Measurements from ENCODE around the gene HOXD9.

The HOXD9 gene

GRCh38 chr2:176170602-176171305, 48.2 kb downstream of the HOXD9 start:
- no peak overlapping the region for H3K4me2 ChIP-seq (ENCODE audit: low read length)
- no peaks in the 10 kb centered on the region for H3K79me1 ChIP-seq (ENCODE audit: low read length)
- no peak overlapping the region for H3K27ac ChIP-seq (ENCODE audit: low read depth, low read length)
- H3K56ac ChIP-seq (ENCODE audit: low read length) = no peak overlapping the region
- no peak overlapping the region for H3K4me3 ChIP-seq (ENCODE audit: low read length)
- H3K4me1 ChIP-seq (ENCODE audit: control insufficient read depth, low read depth, low read length) = no peaks in the 10 kb centered on the region
- H3K27me3 ChIP-seq (ENCODE audit: insufficient read depth, low read length, poor library complexity) = peaks cover 65% of the 10 kb centered on the region
- no peak for DNase-seq
- no peak overlapping the region for H3K23ac ChIP-seq (ENCODE audit: low read length)
- H3K36me3 ChIP-seq (ENCODE audit: control insufficient read depth, insufficient read depth, low read length) = no peaks in the 10 kb centered on the region
- no peak overlapping the region for H3K9ac ChIP-seq (ENCODE audit: low read length)
- WGBS (ENCODE audit: extremely low coverage, insufficient coverage, low lambda C conversion rate) = no CpG with 5 or more reads among the region's 1 CpG
- no peaks in the 10 kb centered on the region for H3K79me2 ChIP-seq (ENCODE audit: control insufficient read depth, insufficient read depth, low read length)
- H2BK5ac ChIP-seq (ENCODE audit: low read length) = no peak overlapping the region
- H4K5ac ChIP-seq (ENCODE audit: low read length) = no peak overlapping the region
- no peak overlapping the region for H2AK5ac ChIP-seq (ENCODE audit: low read length)
- no peak overlapping the region for H3K4ac ChIP-seq (ENCODE audit: low read depth, low read length)
- H4K8ac ChIP-seq (ENCODE audit: low read depth, low read length) = no peak overlapping the region
- H3K18ac ChIP-seq (ENCODE audit: low read length) = no peak overlapping the region
- H2BK15ac ChIP-seq (replicated peaks; ENCODE audit: low read depth) = no peak overlapping the region
- H2BK120ac ChIP-seq (ENCODE audit: low read depth, low read length) = no peak overlapping the region

GRCh38 chr2:176171351-176172006, 49.0 kb downstream of the HOXD9 start:
- no peak overlapping the region for H2BK15ac ChIP-seq (replicated peaks; ENCODE audit: low read depth)
- no peak overlapping the region for H2AK5ac ChIP-seq (ENCODE audit: low read length)
- no peak overlapping the region for H3K27ac ChIP-seq (ENCODE audit: low read depth, low read length)
- peak overlapping the region; percentile 52 for H3K23ac ChIP-seq (ENCODE audit: low read length)
- no CpG with 5 or more reads among the region's 51 CpGs for WGBS (ENCODE audit: extremely low coverage, insufficient coverage, low lambda C conversion rate)
- no peak overlapping the region for H3K18ac ChIP-seq (ENCODE audit: low read length)
- H4K8ac ChIP-seq (ENCODE audit: low read depth, low read length) = no peak overlapping the region
- H2BK120ac ChIP-seq (ENCODE audit: low read depth, low read length) = no peak overlapping the region
- H3K4me1 ChIP-seq (ENCODE audit: control insufficient read depth, low read depth, low read length) = no peaks in the 10 kb centered on the region
- H3K56ac ChIP-seq (ENCODE audit: low read length) = peak overlapping the region; percentile 80
- no peak overlapping the region for H4K5ac ChIP-seq (ENCODE audit: low read length)
- H3K79me1 ChIP-seq (ENCODE audit: low read length) = no peaks in the 10 kb centered on the region
- no peak overlapping the region for H3K4me3 ChIP-seq (ENCODE audit: low read length)
- no peak overlapping the region for H3K4ac ChIP-seq (ENCODE audit: low read depth, low read length)
- H3K27me3 ChIP-seq (ENCODE audit: insufficient read depth, low read length, poor library complexity) = peaks cover 65% of the 10 kb centered on the region
- peak overlapping the region; percentile 30 for H3K9ac ChIP-seq (ENCODE audit: low read length)
- H3K36me3 ChIP-seq (ENCODE audit: control insufficient read depth, insufficient read depth, low read length) = no peaks in the 10 kb centered on the region
- H3K4me2 ChIP-seq (ENCODE audit: low read length) = peak overlapping the region; percentile 51
- peak; percentile 51 for DNase-seq
- no peaks in the 10 kb centered on the region for H3K79me2 ChIP-seq (ENCODE audit: control insufficient read depth, insufficient read depth, low read length)
- no peak overlapping the region for H2BK5ac ChIP-seq (ENCODE audit: low read length)

GRCh38 chr2:176172007-176172894, 49.7 kb downstream of the HOXD9 start:
- no peaks in the 10 kb centered on the region for H3K79me2 ChIP-seq (ENCODE audit: control insufficient read depth, insufficient read depth, low read length)
- peak overlapping the region; percentile 52 for H3K23ac ChIP-seq (ENCODE audit: low read length)
- no peak overlapping the region for H3K4ac ChIP-seq (ENCODE audit: low read depth, low read length)
- peaks cover 66% of the 10 kb centered on the region for H3K27me3 ChIP-seq (ENCODE audit: insufficient read depth, low read length, poor library complexity)
- H3K9ac ChIP-seq (ENCODE audit: low read length) = peak overlapping the region; percentile 30
- no peak overlapping the region for H2BK120ac ChIP-seq (ENCODE audit: low read depth, low read length)
- no peak overlapping the region for H3K18ac ChIP-seq (ENCODE audit: low read length)
- no peak overlapping the region for H2BK15ac ChIP-seq (replicated peaks; ENCODE audit: low read depth)
- H3K56ac ChIP-seq (ENCODE audit: low read length) = peak overlapping the region; percentile 80
- peak; percentile 32 for DNase-seq
- WGBS (ENCODE audit: extremely low coverage, insufficient coverage, low lambda C conversion rate) = no CpG with 5 or more reads among the region's 60 CpGs
- no peak overlapping the region for H2BK5ac ChIP-seq (ENCODE audit: low read length)
- peaks cover 2% of the 10 kb centered on the region for H3K4me1 ChIP-seq (ENCODE audit: control insufficient read depth, low read depth, low read length)
- no peak overlapping the region for H3K4me3 ChIP-seq (ENCODE audit: low read length)
- H3K27ac ChIP-seq (ENCODE audit: low read depth, low read length) = no peak overlapping the region
- no peak overlapping the region for H4K8ac ChIP-seq (ENCODE audit: low read depth, low read length)
- peak overlapping the region; percentile 51 for H3K4me2 ChIP-seq (ENCODE audit: low read length)
- no peak overlapping the region for H4K5ac ChIP-seq (ENCODE audit: low read length)
- H2AK5ac ChIP-seq (ENCODE audit: low read length) = no peak overlapping the region
- H3K79me1 ChIP-seq (ENCODE audit: low read length) = no peaks in the 10 kb centered on the region
- H3K36me3 ChIP-seq (ENCODE audit: control insufficient read depth, insufficient read depth, low read length) = no peaks in the 10 kb centered on the region

- H2BK120ac ChIP-seq (ENCODE audit: low read depth, low read length) = no peak overlapping the region
- H3K27me3 ChIP-seq (ENCODE audit: insufficient read depth, low read length, poor library complexity) = peaks cover 60% of the 10 kb centered on the region
- H3K79me2 ChIP-seq (ENCODE audit: control insufficient read depth, insufficient read depth, low read length) = no peaks in the 10 kb centered on the region
- H2BK15ac ChIP-seq (replicated peaks; ENCODE audit: low read depth) = no peak overlapping the region
- H3K4me2 ChIP-seq (ENCODE audit: low read length) = no peak overlapping the region
- no peak overlapping the region for H2AK5ac ChIP-seq (ENCODE audit: low read length)
- H3K4me3 ChIP-seq (ENCODE audit: low read length) = no peak overlapping the region
- H3K4ac ChIP-seq (ENCODE audit: low read depth, low read length) = no peak overlapping the region
- H3K23ac ChIP-seq (ENCODE audit: low read length) = no peak overlapping the region
- no peak overlapping the region for H3K56ac ChIP-seq (ENCODE audit: low read length)
- H3K9ac ChIP-seq (ENCODE audit: low read length) = no peak overlapping the region
- no CpG with 5 or more reads among the region's 14 CpGs for WGBS (ENCODE audit: extremely low coverage, insufficient coverage, low lambda C conversion rate)
- H3K79me1 ChIP-seq (ENCODE audit: low read length) = no peaks in the 10 kb centered on the region
- H4K8ac ChIP-seq (ENCODE audit: low read depth, low read length) = no peak overlapping the region
- no peak overlapping the region for H3K27ac ChIP-seq (ENCODE audit: low read depth, low read length)
- H3K4me1 ChIP-seq (ENCODE audit: control insufficient read depth, low read depth, low read length) = peaks cover 2% of the 10 kb centered on the region
- no peak overlapping the region for H4K5ac ChIP-seq (ENCODE audit: low read length)
- H2BK5ac ChIP-seq (ENCODE audit: low read length) = no peak overlapping the region
- no peaks in the 10 kb centered on the region for H3K36me3 ChIP-seq (ENCODE audit: control insufficient read depth, insufficient read depth, low read length)
- DNase-seq = no peak
- no peak overlapping the region for H3K18ac ChIP-seq (ENCODE audit: low read length)
Observed at GRCh38 chr2:176172895-176173566, 50.5 kb downstream of the HOXD9 start.

- H4K5ac ChIP-seq (ENCODE audit: low read length) = no peak overlapping the region
- no peak overlapping the region for H3K9ac ChIP-seq (ENCODE audit: low read length)
- DNase-seq = no peak
- H2AK5ac ChIP-seq (ENCODE audit: low read length) = no peak overlapping the region
- no peaks in the 10 kb centered on the region for H3K79me2 ChIP-seq (ENCODE audit: control insufficient read depth, insufficient read depth, low read length)
- H3K27me3 ChIP-seq (ENCODE audit: insufficient read depth, low read length, poor library complexity) = peaks cover 62% of the 10 kb centered on the region
- no peak overlapping the region for H3K56ac ChIP-seq (ENCODE audit: low read length)
- H3K27ac ChIP-seq (ENCODE audit: low read depth, low read length) = no peak overlapping the region
- no peaks in the 10 kb centered on the region for H3K36me3 ChIP-seq (ENCODE audit: control insufficient read depth, insufficient read depth, low read length)
- H3K79me1 ChIP-seq (ENCODE audit: low read length) = no peaks in the 10 kb centered on the region
- H3K4me3 ChIP-seq (ENCODE audit: low read length) = no peak overlapping the region
- no peak overlapping the region for H2BK5ac ChIP-seq (ENCODE audit: low read length)
- no peak overlapping the region for H3K23ac ChIP-seq (ENCODE audit: low read length)
- WGBS (ENCODE audit: extremely low coverage, insufficient coverage, low lambda C conversion rate) = no CpG with 5 or more reads among the region's 7 CpGs
- H3K4ac ChIP-seq (ENCODE audit: low read depth, low read length) = no peak overlapping the region
- H3K4me1 ChIP-seq (ENCODE audit: control insufficient read depth, low read depth, low read length) = peaks cover 2% of the 10 kb centered on the region
- H3K4me2 ChIP-seq (ENCODE audit: low read length) = no peak overlapping the region
- H2BK120ac ChIP-seq (ENCODE audit: low read depth, low read length) = no peak overlapping the region
- no peak overlapping the region for H3K18ac ChIP-seq (ENCODE audit: low read length)
- H2BK15ac ChIP-seq (replicated peaks; ENCODE audit: low read depth) = no peak overlapping the region
- H4K8ac ChIP-seq (ENCODE audit: low read depth, low read length) = no peak overlapping the region
Observed at GRCh38 chr2:176173567-176174381, 51.3 kb downstream of the HOXD9 start.
